A549 (cell line): ENCODE data around the gene COL2A1. TPM values are rescaled to one million over a fixed set of nuclear protein-coding genes. Genes with fewer than 3 reads are reported as not detected.

ENCODE experiments used
- ATAC-seq, 2 experiments: fragments of 200-7000 bp in 1 of 2; fragments of >200 bp in 1 of 2; cut with Nextera tagmentation in 1 of 2; cut with Tn5 transposase in 1 of 2; 3 replicates each; pipeline versions ENCODE4 v1.8.0 to v1.9.1; 2018 to 2020; ENCODE audit warnings: mild to moderate bottlenecking in 1 of 2, moderate library complexity in 1 of 2
- CTCF ChIA-PET: fragments of 300-600 bp; sonication (Branson Sonifier 250); formaldehyde crosslinking; extraction: SDS; loops from one replicate; lab custom pipeline; 2021; ENCODE audit warnings: antibody characterized with exemption, inconsistent platforms; lab: Yijun Ruan, JAX
- POLR2A ChIA-PET: fragments of 350-600 bp; formaldehyde crosslinking; extraction: SDS; loops from one replicate; lab custom pipeline; 2021; ENCODE audit warnings: antibody characterized with exemption, inconsistent platforms; lab: Yijun Ruan, JAX
- DNase-seq, 2 experiments: peaks; one replicate each; pipeline versions ENCODE4 v3.0.0 to v3.0.0-alpha.2; 2011 to 2016; ENCODE audit warnings: low read depth in 1 of 2, low spot score in 1 of 2
- FAIRE-seq: peaks from 2 replicates; lab custom pipeline; 2011; peaks lifted over from hg19 to GRCh38; lab: Jason Lieb, UNC
- H3K27ac ChIP-seq, 2 experiments: fragments of >200 bp; sonication (Bioruptor Twin); formaldehyde crosslinking; 3 replicates each; pipeline ENCODE4 v1.5.1; 2016 to 2017
- H3K4me1 ChIP-seq: fragments of >200 bp; sonication (Bioruptor Twin); formaldehyde crosslinking; 3 replicates; pipeline ENCODE4 v1.6.1; 2016
- H3K4me2 ChIP-seq: fragments of >200 bp; sonication (Bioruptor Twin); formaldehyde crosslinking; 3 replicates; pipeline ENCODE4 v1.6.1; 2016
- H3K4me3 ChIP-seq: fragments of >200 bp; sonication (Bioruptor Twin); formaldehyde crosslinking; 3 replicates; pipeline ENCODE4 v1.5.1; 2016
- H3K9me3 ChIP-seq: fragments of >200 bp; sonication (Bioruptor Twin); formaldehyde crosslinking; 3 replicates; pipeline ENCODE4 v1.6.1; 2016
- ATOH8 ChIP-seq: fragments of 250-450 bp; sonication (Bioruptor Pico); IDR thresholded peaks from 2 replicates; pipeline ENCODE4 v1.5.0; 2020; ENCODE audit warnings: low read depth, mild to moderate bottlenecking, moderate library complexity
- CHD2 ChIP-seq: fragments of 150-350 bp; IDR thresholded peaks from 2 replicates; pipeline ENCODE4 v1.6.1; 2014; ENCODE audit warnings: low read length; ENCODE audit not compliant: partially characterized antibody
- CHD4 ChIP-seq: fragments of 200-600 bp; sonication (generic); IDR thresholded peaks from 2 replicates; pipeline ENCODE4 v1.6.1; 2016; ENCODE audit warnings: antibody characterized with exemption, mild to moderate bottlenecking, borderline replicate concordance
- CTCF ChIP-seq: fragments of >200 bp; sonication (Bioruptor Twin); formaldehyde crosslinking; IDR thresholded peaks from 3 replicates; pipeline ENCODE4 v1.5.1; 2016
- EHMT2 ChIP-seq: fragments of 200-600 bp; sonication (generic); IDR thresholded peaks from 2 replicates; pipeline ENCODE4 v1.6.1; 2016; ENCODE audit warnings: antibody characterized with exemption, low read depth, mild to moderate bottlenecking, moderate library complexity
- ELK1 ChIP-seq: fragments of 150-350 bp; IDR thresholded peaks from 2 replicates; pipeline ENCODE4 v1.6.1; 2014; ENCODE audit warnings: low read depth, mild to moderate bottlenecking, low read length
- EP300 ChIP-seq, 2 experiments: fragments of >200 bp; sonication (Bioruptor Twin); formaldehyde crosslinking; IDR thresholded peaks; 2 replicates in 1 of 2; 3 replicates in 1 of 2; pipeline ENCODE4 v1.6.1; 2016 to 2017
- HMGXB4 ChIP-seq: fragments of 250-450 bp; sonication (Bioruptor Pico); IDR thresholded peaks from 2 replicates; pipeline ENCODE4 v1.5.0; 2021; ENCODE audit warnings: mild to moderate bottlenecking, moderate library complexity, borderline replicate concordance
- HOXA7 ChIP-seq: fragments of 250-450 bp; sonication (Bioruptor Pico); IDR thresholded peaks from 2 replicates; pipeline ENCODE4 v1.5.0; 2020; ENCODE audit warnings: mild to moderate bottlenecking, moderate library complexity
- KDM1A ChIP-seq: fragments of 200-600 bp; sonication (generic); IDR thresholded peaks from 2 replicates; pipeline ENCODE4 v1.6.1; 2016; ENCODE audit warnings: low read depth, mild to moderate bottlenecking
- MAZ ChIP-seq: fragments of 150-350 bp; IDR thresholded peaks from 2 replicates; pipeline ENCODE4 v1.6.1; 2014; ENCODE audit warnings: antibody characterized with exemption, low read depth, low read length, borderline replicate concordance
- NPAS2 ChIP-seq: fragments of 250-450 bp; sonication (Bioruptor Pico); IDR thresholded peaks from 2 replicates; pipeline ENCODE4 v1.8.0; 2022; ENCODE audit warnings: mild to moderate bottlenecking, moderate library complexity, borderline replicate concordance
- PBX3 ChIP-seq: IDR thresholded peaks from 2 replicates; pipeline ENCODE4 v1.6.1; 2012
- POLR2AphosphoS2 ChIP-seq: conservative IDR thresholded peaks from 2 replicates; pipeline ENCODE4 v1.6.1; 2012; ENCODE audit warnings: low read length, improper control_type of control experiment, inconsistent platforms
- RAD21 ChIP-seq, 2 experiments: fragments of >200 bp in 1 of 2; sonication (Bioruptor Twin) in 1 of 2; formaldehyde crosslinking in 1 of 2; IDR thresholded peaks in 1 of 2; conservative IDR thresholded peaks in 1 of 2; 2 replicates in 1 of 2; 3 replicates in 1 of 2; pipeline ENCODE4 v1.6.1; 2012 to 2018; ENCODE audit warnings: inconsistent platforms in 1 of 2
- RCOR1 ChIP-seq: fragments of 150-350 bp; IDR thresholded peaks from 2 replicates; pipeline ENCODE4 v1.6.1; 2014; ENCODE audit warnings: antibody characterized with exemption, low read length, low read depth
- SREBF2 ChIP-seq: fragments of 450-650 bp; IDR thresholded peaks from 2 replicates; pipeline ENCODE4 v1.6.1; 2014; ENCODE audit warnings: mild to moderate bottlenecking, moderate library complexity
- ZFP36 ChIP-seq: fragments of 450-650 bp; IDR thresholded peaks from 2 replicates; pipeline ENCODE4 v1.6.1; 2014; ENCODE audit warnings: borderline replicate concordance; ENCODE audit not compliant: partially characterized antibody
- WGBS: methylation state at CpG from one replicate; pipeline ENCODE4 v1.1.6; 2017; ENCODE audit errors: missing lambda C conversion rate; 5-methylcytosine and 5-hydroxymethylcytosine counted together
- polyA plus RNA-seq, 4 experiments: library from polyadenylated mRNA; depleted of rRNA in 3 of 4; stranded (reverse); fragments of >200 nt; fragmentation: RNase III in 1 of 4; extraction: RNeasy Plus Mini Kit Qiagen cat#74134 plus additional on column Dnase treatment in 1 of 4; gene quantifications; 2 replicates in 3 of 4; 3 replicates in 1 of 4; pipeline ENCODE4 v1.2.3, GENCODE V29; 2011 to 2017

The COL2A1 gene
- polyA plus RNA-seq, 2 of the 4 experiments (the other 2 are of a cell fraction): 0.01 TPM; not detected in 1

GRCh38 chr12:47941871-47942613 is 62.2 kb downstream of the COL2A1 start:
- Histone ChIP-seq H3K4me1 (peaks cover 19% of the 10 kb centered on the region), H3K4me3 (no peak overlapping the region), H3K9me3 (no peaks in the 10 kb centered on the region), H3K27ac (no peak overlapping the region), H3K4me2 (no peak overlapping the region)
- 59% methylated on average over 34 of the region's 40 CpGs for WGBS
- TF ChIP-seq RAD21 (conservative IDR thresholded peaks at IDR 0.05 in 1 of 2, IDR thresholded peaks at IDR 0.05 in 1 of 2) (peak in 1 of 2 experiments; percentile 35; a peak in 1 of 5 replicates), ATOH8 (CRISPR knock-in tag) (no peak), ELK1 (no peak), NPAS2 (no peak), EHMT2 (no peak), CTCF (peak; percentile 21; the same call in 2 of the 3 replicates)
- DNase-seq (no peak), ATAC-seq (peak in 1 of 2 experiments; percentile 77; a peak in 3 of 6 replicates), FAIRE-seq (no peak)
- ChIA-PET CTCF (interaction anchor here (1.7 kb wide), 1 partner anchor 10 kb away, joined by 3 read pairs; no protein-coding TSS in a partner anchor), POLR2A (no interaction called here)

GRCh38 chr12:47941475-47941780 is 62.8 kb downstream of the COL2A1 start:
- H3K27ac ChIP-seq: no peak overlapping the region
- ChIA-PET POLR2A (no interaction called here), CTCF (interaction anchor here (1.7 kb wide), 1 partner anchor 9 kb away, joined by 3 read pairs; no protein-coding TSS in a partner anchor)
- no peak overlapping the region for H3K4me3 ChIP-seq
- no peaks in the 10 kb centered on the region for H3K9me3 ChIP-seq
- no peak for DNase-seq
- 81% methylated on average over 9 of the region's 9 CpGs for WGBS
- H3K4me2 ChIP-seq: no peak overlapping the region
- peaks cover 13% of the 10 kb centered on the region for H3K4me1 ChIP-seq
- TF ChIP-seq HOXA7: no peak
- no peak for TF ChIP-seq ATOH8 (CRISPR knock-in tag)
- TF ChIP-seq PBX3: no peak
- TF ChIP-seq ZFP36: no peak
- TF ChIP-seq SREBF2: no peak
- no peak for TF ChIP-seq MAZ
- no peak for TF ChIP-seq CHD2
- TF ChIP-seq HMGXB4 (CRISPR knock-in tag): no peak
- no peak for TF ChIP-seq KDM1A
- TF ChIP-seq POLR2AphosphoS2: no peak
- TF ChIP-seq CHD4: no peak
- TF ChIP-seq CTCF: no peak
- no peak for TF ChIP-seq RCOR1
- TF ChIP-seq EP300 (IDR thresholded peaks at IDR 0.05): no peak
- TF ChIP-seq, all 56 proteins: peak for 0
- ATAC-seq (no peak), FAIRE-seq (no peak)
